ENCODE results near the gene PSMB1.

GRCh38 chr6:170596426-170596825 is 43.3 kb upstream of the PSMB1 start:
- TF ChIP-seq CTCF (conservative IDR thresholded peaks at IDR 0.05) (no peak), ZFX (IDR thresholded peaks at IDR 0.05) (no peak)

All from C4-2B (cell line).